ENCODE data around the gene NTN5.

- TF ChIP-seq CTCF (IDR thresholded peaks at IDR 0.05) (no peak), POLR2A (IDR thresholded peaks at IDR 0.05) (no peak)
Observed at GRCh38 chr19:48618278-48618915, 54.4 kb downstream of the NTN5 start.
